ENCODE measurements around the gene NEGR1.

NEGR1 gene

DNA sequence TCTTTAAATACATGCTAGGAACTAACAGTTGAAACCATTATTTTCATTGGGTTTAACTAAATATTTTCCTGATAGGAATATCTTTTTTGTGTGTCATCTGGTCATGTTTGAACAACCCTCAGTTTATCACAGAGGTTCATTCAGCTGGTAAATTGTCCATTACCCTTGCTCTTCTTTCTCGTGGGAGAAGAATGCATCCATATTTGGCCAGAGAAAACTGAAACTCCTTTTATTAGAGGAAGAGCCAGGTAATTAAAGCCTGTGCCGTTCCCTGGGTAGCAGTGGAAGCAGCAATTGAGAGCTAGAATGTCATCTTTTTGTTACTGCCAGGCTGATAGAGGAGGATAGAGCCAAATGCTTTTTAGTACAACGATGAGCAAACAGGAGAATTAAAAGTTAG, 614.3 kb downstream of the NEGR1 start:
- DNase-seq (ENCODE audit: low read depth), result no peak
- no peak overlapping the region for H3K4me3 ChIP-seq (ENCODE audit: low read depth, low read length)
- in situ Hi-C loops (cut with HindIII; ENCODE audit: low sequenced_read_pairs), result no loop called here
- TF ChIP-seq, protein P1, sequence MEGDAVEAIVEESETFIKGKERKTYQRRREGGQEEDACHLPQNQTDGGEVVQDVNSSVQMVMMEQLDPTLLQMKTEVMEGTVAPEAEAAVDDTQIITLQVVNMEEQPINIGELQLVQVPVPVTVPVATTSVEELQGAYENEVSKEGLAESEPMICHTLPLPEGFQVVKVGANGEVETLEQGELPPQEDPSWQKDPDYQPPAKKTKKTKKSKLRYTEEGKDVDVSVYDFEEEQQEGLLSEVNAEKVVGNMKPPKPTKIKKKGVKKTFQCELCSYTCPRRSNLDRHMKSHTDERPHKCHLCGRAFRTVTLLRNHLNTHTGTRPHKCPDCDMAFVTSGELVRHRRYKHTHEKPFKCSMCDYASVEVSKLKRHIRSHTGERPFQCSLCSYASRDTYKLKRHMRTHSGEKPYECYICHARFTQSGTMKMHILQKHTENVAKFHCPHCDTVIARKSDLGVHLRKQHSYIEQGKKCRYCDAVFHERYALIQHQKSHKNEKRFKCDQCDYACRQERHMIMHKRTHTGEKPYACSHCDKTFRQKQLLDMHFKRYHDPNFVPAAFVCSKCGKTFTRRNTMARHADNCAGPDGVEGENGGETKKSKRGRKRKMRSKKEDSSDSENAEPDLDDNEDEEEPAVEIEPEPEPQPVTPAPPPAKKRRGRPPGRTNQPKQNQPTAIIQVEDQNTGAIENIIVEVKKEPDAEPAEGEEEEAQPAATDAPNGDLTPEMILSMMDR (IDR thresholded peaks at IDR 0.05; ENCODE audit: low read depth, low read length, missing control alignments), result no peak

DNA sequence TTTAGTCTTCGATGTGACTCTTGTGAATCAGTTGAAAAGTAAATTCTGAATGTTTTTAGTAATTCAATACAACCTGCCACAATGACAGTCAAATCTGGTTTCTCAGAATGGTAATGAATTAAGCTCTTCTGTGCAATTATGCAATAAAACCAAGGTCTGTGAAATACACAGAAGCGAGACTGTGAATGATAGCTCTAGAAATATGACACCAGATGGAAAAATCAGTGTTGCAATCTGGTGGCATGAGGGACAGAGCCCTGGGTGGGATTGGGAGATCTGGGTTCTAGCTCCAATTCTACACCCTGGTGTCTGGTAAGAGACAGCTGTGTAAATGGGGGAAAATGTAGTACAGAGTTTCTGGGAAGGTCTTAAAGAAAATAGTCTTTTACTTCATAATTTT, 615.1 kb downstream of the NEGR1 start:
- no peak for DNase-seq (ENCODE audit: low read depth)
- no peak overlapping the region for H3K4me3 ChIP-seq (ENCODE audit: low read depth, low read length)
- in situ Hi-C loops (cut with HindIII; ENCODE audit: low sequenced_read_pairs), result no loop called here
- TF ChIP-seq, protein P1 (IDR thresholded peaks at IDR 0.05; ENCODE audit: low read depth, low read length, missing control alignments), result no peak

DNA sequence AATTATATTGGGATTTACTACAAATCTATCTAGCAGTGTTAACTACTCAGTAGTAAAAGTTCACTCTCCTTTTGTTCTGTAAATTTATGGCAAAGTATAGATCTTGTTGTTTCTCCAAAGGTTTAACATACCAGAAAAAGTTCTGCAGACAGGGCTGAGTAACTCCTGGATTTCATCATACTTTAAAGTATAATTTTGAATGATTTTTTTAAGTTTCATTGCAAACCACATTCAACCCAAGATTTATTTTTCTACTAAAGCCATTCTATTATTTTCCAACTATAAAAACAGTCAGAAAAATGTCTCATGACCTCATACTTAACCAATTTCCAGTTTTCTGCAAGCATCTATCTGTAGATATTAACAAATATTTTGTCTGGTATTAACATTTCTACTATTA, 615.7 kb downstream of the NEGR1 start:
- DNase-seq (ENCODE audit: low read depth), result no peak
- H3K4me3 ChIP-seq (ENCODE audit: low read depth, low read length), result no peak overlapping the region
- TF ChIP-seq, protein P1 (IDR thresholded peaks at IDR 0.05; ENCODE audit: low read depth, low read length, missing control alignments), result no peak
- in situ Hi-C loops (cut with HindIII; ENCODE audit: low sequenced_read_pairs), result no loop called here

DNA sequence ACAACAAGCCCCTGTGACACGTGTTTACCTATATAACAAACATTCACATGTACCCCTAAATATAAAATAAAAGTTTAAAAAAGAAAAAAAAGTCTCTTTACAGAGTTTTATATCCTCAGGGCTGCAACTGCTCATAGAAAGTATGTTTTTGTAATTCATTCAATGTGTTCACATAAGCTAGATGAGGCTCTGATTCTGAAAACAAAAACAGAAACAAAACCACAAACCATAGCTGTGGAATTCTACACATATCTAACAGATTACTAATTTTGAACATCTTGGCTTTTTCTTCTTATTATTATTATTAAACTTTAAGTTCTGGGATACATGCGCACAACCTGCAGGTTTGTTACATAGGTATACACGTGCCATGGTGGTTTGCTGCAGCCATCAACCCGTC, 621.9 kb downstream of the NEGR1 start:
- no peak overlapping the region for H3K4me3 ChIP-seq (ENCODE audit: low read depth, low read length)
- DNase-seq (ENCODE audit: low read depth), result peak; percentile 50
- in situ Hi-C loops (cut with HindIII; ENCODE audit: low sequenced_read_pairs), result no loop called here
- TF ChIP-seq, protein P1 (IDR thresholded peaks at IDR 0.05; ENCODE audit: low read depth, low read length, missing control alignments), result no peak

DNA sequence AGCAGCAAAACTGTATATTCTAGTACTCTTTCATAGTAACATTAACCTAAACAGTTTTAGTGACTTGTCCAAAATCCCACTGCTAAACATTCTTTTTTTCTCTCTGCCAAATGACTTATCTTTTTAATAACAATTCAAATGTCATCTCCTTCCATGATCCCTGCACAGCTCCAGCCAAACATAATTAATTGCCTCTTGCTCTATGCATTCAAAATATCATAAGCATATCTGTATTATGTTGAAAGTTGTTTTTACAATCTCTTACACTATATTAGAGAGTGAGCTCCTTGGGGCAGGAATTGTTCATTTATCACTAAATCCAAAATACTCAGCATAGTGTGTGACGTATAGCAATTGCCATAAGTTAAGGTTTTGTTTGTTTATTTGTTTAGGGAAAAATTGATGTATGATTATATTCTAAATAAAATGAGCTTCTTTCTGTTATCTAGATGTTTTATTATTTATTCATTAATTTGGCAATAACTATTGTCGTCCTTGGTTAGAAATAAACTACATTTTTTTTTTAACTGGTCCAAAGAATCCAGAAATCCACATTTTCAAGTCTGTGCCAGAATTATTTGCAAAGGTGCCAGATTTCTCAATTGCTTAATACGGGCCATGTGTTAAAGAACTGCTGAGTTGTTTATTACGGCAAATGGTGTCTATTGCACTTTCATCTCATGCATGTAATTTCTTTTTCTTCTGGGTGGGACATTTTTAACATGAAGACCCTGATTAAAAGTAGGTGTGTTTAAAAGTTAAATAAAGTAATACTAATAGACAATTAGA, 624.3 kb downstream of the NEGR1 start:
- in situ Hi-C loops (cut with HindIII; ENCODE audit: low sequenced_read_pairs), result no loop called here
- TF ChIP-seq, protein P1 (IDR thresholded peaks at IDR 0.05; ENCODE audit: low read depth, low read length, missing control alignments), result no peak

DNA sequence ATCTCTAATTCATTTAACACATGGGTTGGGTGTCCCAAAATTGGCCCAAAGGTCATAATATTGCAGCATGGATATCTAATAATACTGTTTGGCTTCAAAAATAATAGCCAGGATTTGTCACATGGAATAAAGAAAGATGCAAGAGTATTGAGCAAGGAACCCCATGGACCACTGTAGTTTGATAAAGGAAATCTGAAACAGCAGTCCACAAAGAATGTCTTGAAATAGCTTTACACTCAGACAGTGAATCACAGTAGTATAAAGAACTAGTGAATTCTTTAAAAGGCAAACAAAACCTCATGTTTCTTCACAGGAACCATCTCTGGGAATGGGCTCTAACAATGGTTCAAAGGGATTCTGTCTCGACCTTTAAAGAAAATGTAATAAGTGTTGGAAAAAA, 625.4 kb downstream of the NEGR1 start:
- H3K4me3 ChIP-seq (ENCODE audit: low read depth, low read length), result no peak overlapping the region
- in situ Hi-C loops (cut with HindIII; ENCODE audit: low sequenced_read_pairs), result no loop called here
- no peak for DNase-seq (ENCODE audit: low read depth)
- TF ChIP-seq, protein P1 (IDR thresholded peaks at IDR 0.05; ENCODE audit: low read depth, low read length, missing control alignments), result no peak

More for the DNA sequence above, 624.3 kb downstream of the NEGR1 start:
- DNase-seq (ENCODE audit: low read depth), result peak; percentile 78
- H3K4me3 ChIP-seq (ENCODE audit: low read depth, low read length), result no peak overlapping the region
